CD4-positive, alpha-beta T cell treated with Interleukin-15 for 4 hours (primary cell): ENCODE data around the gene PARD3B.

Experiments used
- DNase-seq: peaks from one replicate; pipeline ENCODE4 v3.0.0-alpha.2; 2020; ENCODE audit warnings: low spot score

Gene PARD3B

DNA sequence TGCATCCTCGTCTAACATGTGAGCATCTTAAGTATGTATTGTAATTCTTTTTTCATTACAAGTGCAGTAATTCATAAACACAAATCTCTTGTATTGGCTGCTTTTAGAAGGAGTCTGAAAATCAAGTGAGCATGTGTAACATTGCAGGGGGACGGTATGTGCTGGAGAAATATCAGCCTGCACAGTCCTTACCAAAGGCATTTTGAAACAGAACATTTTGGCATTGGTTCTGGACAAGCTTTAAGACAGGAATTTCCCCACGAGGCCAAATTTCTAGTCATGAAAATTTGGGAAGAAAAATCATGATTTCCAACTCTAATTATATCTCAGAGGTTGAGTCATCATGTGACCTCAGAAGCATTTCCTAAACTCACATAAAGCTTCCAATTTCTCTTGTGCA lies 1112.3 kb downstream of the PARD3B start:
- no peak for DNase-seq

DNA sequence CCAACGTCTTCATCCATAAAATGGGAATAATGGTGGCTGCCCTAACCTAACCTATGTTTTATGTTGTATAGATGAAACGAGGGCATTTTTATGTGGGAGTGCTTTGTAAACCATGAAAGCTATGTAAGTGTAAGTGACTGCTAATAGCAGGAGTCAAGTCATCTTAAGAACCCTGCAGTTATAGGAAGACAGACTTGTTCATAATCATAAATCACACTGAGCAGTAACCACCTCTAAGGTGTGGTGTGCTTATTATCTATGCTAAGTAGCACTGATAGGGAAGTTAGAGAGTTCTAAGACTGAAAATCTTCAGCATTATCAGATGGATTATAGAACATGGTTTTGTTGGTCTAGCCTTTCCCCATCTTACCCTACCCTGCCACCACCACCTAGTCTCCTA lies 1112.8 kb downstream of the PARD3B start:
- DNase-seq, result no peak

DNA sequence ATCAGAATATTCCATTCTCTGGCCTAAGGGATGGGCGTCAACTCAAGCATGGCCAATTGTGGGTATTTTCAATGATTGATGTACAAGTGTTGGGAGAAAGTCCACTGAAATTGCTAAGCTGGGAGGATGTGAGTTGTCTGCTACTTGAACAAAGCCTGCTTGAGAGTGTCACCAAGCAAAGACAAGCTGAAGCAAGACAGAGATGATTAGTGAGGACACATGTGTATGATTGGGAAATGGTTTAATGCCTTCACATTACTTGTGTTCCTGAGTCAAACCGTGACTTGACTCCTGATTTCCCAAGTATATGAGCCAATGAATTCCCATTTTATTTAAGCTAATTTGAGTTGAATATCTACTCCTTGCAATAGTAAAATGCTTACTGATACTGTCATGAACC lies 1113.3 kb downstream of the PARD3B start:
- no peak for DNase-seq

DNA sequence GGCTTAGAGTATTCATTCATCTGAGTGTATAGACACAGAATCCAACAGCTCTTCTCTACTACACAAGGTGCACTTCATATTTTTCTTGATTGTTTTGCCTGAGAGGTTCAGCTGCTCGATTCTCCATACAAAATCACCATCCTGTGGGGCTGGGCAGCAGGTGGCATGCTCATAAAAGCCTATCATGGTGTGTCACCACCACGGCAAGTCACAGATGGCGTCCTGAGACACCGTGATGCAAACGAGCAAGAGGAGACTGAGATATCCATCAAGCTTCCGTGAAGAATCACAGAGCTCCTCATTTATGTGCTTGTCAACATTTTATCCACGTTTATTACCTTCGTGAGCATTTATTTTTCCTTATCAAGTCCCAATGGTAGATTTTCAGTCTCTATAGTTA lies 1114.6 kb downstream of the PARD3B start:
- no peak for DNase-seq

DNA sequence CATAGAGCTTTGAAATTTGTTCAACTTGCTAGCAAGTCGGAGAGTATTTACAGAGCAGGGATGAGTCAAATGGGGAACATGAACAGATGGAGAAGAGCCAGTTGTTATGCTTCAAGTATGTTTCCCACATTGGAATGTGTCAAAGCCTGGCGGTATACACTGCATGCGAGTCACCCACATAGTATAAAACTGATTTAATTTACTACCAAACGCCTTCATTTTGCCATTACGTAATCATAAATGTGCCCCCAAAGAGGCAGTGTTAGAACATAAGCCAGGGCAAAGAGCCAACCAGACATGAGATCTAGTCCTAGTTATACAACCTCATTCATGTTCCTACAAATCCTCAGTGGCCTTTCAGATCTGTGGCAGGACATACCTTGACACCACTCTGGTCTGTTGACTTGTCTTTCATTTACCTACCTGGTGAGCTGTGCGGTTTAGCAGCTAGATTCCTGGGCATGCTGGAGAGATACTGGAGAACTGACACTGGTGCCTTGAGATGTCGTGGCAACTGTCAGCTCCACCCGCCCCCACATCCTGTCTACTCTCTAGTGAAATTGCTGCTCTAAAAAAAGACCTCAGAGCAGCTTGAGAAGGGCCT lies 1115.3 kb downstream of the PARD3B start:
- no peak for DNase-seq

DNA sequence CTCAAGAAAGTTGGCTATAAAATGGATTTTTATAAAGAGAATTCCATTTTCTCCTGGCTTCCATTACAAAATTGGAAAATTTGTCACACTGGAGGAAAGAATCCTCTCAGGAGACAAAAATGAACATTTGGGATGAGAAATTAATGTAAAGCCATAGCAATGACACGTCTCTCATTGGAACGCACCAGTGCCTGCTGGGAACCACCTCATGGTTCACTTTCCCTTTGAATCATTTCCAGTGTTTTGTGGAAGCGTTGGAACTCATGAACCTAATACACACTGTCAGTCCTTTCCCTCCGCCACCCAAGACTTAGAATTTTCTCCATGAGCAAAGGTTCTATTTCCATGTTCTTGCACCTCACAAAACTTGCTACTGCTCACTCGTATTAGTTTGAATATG lies 1116.0 kb downstream of the PARD3B start:
- DNase-seq, result no peak

DNA sequence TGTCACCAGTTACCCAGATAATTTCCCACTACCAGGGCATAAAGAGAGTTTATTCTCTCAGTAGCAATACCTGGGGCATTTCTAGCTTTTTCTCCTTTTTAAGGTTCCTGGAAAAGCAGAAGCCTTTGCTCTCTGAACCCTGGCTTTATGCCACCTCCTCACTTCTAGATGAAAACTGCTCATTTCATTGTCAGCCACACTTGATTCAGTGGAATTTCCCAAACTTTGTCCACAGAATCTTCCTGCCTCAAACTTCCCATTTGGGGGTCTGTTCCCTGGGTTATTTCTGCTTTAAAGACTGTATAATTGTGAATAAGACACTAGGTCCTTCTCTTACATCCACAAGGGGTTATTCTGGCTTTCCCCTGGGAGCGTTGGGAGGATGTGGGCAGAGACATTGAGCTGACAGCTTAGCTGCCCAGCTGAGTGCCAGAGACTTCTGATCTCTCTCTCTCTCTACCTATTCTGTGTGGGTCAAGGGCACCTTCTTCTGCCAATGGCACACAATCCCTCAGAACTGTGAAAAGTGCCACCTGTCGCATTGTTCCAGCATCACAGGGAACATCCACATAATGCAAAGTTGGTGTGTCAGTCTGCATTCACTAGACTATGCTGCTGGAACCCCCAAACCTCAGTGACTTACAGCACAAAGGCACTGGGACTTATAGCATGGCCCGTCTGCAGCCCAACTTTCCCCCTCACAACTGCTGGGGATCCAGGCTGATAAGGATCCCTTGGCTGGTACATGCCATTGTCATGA lies 1117.1 kb downstream of the PARD3B start:
- no peak for DNase-seq

DNA sequence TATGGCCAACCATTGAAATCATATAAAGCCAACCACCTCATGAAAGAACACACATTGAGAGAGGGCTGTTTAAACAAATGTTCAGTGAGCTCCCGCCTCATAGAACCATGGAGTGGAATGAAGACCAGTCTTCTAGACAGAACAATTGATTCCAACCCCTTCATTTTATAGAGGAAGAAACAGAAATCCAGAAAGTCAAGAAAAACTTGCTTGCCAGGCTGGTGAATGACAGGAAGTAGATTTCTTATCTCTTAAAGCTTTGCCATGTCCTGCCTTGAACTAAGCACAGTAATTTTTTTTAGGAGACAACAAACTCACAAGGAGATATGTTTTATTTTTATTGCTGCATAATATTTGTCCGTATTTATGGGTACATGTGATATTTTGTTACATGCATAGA lies 1120.5 kb downstream of the PARD3B start:
- DNase-seq, result no peak
